NCI-H2196 treated with DMSO at 0.1 percent for 48 hours (cell line): ENCODE measurements around the gene CAMTA1.

Experiments
- DNase-seq: peaks from one replicate; lab custom pipeline; 2025; ENCODE audit not compliant: unreplicated experiment; lab: John Stamatoyannopoulos, UW

The CAMTA1 gene

DNA sequence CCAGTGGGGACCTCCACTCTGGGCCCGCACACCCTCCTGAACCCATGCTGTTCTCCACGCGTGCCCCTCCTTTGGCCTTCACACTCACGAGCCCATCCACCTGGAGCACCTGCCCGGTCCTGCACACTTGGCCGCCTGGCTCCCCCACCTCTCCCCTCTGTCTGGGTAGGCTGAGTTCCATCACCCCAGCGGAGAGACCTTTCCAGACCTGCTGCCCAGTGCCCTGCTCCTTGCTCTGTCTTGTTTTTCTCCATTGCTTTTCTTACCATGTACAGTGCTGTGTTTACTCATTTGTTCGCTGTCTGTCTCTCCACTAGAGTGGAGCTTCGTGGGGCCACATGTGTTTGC is 634.8 kb downstream of the CAMTA1 start:
- DNase-seq, result no peak

DNA sequence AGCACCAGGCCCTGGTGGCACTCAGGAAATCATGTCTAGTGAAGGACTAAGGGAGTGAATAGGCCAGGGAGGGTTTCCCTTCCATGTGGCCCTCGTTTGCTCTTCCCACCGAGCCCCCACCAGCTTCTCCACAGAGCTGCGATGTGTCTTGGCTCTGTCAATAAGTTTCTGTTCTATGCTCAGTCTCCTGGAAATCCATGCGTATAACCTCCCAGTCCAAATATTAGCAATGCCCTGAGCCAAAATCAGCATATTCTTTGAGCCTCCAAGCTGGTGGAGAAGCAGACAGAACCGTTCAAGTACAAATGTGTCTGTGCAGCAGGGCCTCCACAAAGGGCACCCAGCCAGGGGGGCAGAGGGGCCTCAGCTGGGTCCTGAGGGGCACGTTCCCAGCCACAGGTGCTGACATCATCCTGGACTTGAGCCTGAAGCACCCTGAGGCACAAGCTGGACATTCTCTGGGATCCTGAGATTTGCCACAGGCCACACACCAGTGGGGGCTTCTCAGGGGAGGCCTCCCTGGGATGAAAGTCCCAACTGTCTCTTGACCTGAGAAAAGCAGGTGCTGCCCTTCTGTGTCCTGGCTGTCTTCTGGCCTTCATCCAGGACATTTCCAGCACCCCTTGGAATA is 635.3 kb downstream of the CAMTA1 start:
- no peak for DNase-seq

DNA sequence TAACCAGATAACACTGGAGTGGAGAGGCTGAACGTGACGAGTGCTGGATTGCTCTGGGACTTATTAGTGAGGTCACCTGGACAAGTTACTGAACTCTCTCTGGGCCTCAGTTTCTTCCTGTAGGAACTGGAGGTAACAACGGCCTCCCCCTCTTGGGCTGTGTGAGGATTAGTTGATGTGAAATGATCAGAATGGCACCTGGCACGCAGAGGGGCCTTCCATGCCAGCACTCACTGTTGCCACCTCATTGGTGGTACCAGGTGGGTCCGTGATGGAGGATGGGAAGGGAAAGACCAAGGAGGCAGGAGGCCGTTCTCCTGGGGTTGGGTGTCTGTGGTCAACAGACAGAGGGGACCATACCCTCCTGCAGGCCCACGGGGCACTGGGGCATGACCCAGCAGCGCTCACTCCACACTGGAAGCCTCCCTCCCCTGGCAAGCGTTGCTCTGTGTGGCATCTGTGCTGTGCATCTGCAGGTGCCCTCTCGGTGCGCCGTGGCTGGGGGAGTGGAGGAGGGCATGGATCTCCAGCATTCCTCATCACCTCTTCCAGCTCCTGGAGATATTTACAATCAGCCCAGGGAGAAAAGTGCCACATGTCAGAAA is 636.3 kb downstream of the CAMTA1 start:
- no peak for DNase-seq

DNA sequence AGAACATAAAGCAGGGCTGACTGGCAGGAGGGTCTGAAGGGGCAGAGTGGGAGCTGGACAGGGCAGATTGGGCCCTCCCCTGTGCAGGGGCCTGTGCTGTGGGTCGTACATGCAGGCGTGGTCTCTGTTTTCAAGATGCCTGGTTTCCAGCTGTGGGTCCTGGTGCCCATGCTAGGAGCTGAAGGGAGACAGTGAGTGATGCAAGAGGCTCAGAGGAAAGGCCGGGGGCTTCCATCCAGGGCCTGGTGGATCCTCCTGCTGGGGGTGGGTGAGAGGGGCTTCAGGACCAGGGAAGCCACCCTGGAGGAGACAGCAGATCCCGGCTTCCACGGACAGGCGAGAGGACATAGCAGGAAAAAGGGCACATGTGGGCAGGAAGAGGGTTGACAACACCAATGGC is 636.8 kb downstream of the CAMTA1 start:
- DNase-seq, result no peak

DNA sequence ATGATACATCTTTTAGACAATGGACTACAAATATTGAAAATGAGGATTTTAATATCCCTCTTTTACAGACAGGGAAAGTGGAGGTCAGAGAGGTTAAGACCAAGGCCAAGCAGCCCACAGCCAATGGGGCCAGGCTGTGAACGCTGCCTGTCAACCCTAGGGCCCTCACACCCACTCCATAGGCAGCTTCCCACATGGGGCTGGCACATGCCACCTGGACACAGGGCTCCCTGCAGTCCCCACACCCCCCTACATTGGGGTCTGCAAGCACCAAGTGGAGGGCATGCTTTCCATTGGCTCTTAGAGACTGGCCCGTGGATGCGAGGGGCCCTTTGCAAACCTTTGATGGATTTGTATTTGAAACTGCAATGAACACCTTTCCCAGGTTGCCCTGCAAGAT is 637.3 kb downstream of the CAMTA1 start:
- DNase-seq, result no peak

DNA sequence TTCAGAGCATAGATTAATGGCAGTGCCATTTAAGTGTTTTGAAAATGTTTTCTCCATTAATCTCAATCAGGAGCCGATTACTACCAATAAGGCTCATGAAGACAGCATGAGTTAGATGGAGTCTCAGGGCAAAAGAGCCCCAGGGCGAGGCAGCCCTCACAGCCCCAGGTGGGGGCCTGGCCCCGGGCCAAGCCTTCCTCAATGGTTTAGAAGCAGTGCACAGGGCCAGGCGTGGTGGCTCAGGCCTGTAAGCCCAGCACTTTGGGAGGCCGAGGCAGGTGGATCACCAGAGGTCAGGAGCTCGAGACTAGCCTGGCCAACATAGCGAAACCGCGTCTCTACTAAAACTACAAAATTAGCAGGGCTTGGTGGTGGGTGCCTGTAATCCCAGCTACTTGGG is 637.7 kb downstream of the CAMTA1 start:
- DNase-seq, result no peak

DNA sequence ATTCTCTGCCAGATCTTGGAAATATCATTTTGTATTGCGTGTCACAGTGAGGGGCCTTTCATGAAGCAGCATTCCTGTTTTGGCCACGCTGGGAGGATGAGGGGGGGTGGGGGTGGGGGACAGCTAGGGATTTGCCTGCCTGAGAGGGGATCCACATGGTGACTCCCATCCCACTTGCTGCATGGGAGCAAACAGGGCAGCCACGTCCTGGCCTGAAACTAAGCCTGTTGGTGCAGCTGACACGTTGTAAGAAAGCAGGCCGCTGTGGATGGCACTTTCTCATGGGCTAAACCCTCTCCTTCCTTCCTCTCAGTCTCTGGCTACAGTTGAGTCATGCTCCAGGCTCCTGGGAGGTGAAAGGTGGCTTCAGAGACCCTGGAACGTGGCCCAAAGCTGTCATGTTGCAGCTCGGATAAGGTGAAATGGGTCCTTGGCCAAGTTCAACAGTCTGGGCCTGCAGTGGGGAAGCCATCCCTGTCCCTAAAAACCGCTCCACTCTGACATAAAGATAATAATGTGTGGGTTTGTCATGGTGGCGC is 639.2 kb downstream of the CAMTA1 start:
- no peak for DNase-seq

DNA sequence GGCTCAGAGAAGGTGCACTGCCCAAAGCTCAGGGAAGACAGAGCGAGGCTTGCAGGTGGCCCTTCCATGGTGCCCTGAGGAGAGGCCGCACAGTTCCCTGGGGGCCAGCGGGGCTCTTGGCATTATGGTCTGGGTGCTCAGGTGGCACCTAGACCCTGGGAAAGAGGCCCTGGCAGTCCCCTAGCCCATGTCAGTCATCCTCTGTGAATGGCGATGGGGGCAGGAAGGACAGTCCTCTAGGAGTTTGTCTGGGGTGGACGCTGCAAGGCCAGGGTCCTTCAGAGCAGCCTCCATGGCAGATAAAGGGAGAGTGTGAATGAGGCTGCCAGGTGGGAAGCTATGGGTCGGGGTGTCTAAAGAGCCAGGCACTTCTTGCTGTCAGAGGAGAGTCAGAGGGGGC is 640.0 kb downstream of the CAMTA1 start:
- no peak for DNase-seq

DNA sequence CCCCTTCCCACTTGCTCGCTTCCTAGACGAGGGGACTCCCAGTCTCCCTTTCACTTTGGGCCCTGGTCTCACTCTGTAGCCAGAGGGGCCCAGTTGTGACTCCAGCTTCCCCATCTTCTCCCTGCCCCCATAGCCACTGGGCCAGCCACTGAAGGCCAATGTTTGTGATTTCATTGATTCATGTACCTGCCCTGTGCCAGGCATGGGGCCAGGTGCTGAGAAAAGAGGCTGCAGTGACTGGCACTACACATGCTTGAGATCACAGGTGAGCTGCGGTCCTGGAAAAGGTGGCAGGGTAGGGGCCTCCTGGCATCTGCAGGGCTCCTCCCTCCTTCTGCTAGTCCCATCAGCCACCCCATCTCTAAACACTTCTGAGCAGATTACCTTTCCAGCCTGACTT is 640.5 kb downstream of the CAMTA1 start:
- DNase-seq, result no peak

DNA sequence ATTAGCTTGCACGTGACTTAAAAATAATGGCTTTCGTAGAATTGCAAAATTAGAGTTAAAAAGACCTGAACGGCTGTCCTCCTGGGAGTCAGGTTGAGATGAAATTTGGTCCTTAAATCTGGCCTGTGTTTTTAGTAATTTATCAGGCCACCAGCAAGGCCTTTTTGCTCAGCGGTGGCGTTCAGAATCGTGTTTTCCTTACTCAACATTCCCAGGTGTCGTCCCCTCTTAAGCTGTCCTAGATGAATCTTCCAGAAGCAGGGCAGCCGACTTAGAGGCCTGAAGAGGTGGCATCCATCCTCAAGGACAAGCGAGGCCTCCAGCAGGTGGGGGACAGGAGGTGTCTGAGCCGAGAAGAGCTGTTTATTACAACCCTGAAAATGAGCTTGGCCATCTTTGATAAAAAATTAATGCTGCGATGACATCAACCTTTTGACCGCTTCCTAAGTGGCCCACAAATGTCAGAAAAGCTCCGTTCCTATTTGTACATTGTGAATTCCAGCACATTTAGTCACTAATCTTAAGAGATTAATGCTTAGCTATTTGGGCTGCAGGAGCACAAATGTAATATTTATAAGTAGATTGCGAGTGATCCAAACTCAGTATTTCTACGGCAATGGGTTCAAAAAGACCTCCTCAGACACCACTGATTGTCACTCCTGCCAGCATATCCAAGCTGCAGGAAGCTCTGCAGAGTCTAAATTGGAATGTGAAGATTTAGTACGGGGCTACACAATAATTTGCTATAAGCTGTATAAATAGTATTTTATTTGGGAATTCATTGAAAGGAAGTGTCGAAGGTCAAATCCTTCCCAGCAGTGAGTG is 641.7 kb downstream of the CAMTA1 start:
- no peak for DNase-seq

DNA sequence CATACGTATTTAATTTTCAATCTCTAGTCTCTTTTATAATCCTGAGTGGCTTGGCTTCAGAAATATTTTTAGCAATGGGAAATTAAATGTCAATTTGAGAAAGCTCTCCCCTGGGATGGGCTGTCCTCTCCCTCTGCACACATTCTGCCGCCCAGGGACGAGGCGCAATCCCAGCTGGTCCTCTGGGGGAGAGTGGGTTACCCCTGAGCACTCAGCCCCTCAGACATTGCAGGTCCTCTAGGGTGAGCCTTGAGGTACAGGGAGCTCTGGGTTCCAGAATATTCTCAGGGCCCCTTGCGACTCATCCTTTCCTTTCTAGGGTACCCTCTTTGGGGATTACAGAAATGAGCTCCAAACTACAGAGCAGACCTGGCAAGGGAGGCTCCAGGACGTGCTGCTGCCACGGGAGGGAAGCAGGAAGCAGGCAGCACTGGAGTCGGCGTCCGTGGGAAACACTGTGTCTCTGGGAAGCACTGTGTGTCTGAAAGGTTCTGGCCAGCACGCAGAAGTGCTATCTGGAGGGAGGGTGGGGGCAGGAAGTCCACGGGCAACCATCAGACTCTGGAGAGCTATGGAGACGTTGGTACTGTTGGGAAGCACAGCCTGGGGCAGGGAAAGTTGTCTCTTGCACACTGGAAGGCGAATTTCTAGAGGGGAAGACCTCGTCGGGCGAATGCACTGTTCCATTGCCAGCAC is 642.5 kb downstream of the CAMTA1 start:
- no peak for DNase-seq

DNA sequence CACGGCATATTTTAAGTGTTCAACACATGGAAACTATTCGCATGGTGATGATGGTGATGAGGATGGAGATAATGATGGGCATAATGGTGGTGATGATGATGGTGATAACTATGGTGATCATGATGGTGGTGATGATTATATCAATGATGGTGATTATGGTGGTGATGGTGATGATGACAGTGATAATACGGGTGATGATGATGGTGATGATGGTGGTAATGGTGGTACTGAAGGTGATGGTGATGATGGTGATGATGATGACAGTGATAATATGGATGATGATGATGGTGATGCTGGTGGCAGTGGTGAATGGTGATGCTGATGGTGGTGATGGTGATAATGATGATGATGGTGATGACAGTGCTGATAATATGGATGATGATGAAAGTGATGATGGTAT is 644.0 kb downstream of the CAMTA1 start:
- no peak for DNase-seq

DNA sequence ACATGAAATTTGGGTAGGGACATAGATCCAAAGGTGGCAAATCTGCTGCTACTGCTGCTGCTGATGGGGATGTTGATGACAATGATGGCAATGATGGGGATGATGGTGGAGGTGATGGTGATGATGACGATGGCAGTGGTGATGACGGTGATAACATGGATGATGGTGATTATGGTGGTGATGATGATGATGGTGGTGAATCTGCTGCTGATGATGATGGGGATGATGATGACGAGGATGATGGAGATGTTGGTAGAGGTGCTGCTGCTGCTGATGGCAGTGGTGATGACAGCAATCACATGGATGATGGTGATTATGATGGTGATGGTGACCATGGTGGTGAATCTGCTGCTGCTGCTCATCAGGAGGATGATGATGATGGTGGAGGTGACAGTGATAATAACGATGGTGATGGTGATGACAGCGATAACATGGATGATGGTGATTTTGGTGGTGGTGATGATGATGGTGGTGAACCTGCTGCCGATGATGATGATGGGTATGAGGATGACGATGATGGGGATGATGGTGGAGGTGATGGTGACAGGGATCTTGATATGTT is 644.9 kb downstream of the CAMTA1 start:
- no peak for DNase-seq

DNA sequence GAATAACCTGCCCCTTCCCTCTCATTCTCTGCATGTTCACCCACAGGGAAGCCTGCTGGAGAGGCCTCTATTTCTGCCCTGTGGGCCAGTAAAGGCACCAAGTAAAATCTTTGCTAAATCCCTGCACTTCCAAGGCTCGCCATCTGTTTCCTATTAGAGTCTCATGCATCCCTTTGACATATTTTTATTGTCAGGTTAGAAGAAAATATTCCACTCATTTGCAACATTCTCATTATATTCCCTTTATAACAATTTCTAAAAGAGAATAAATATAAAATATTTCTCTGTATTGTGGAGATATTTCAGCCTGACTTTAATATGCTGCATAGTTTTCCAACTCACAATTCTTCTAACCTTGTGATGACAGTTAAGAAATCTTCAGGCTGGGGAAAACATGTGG is 645.4 kb downstream of the CAMTA1 start:
- DNase-seq, result no peak

DNA sequence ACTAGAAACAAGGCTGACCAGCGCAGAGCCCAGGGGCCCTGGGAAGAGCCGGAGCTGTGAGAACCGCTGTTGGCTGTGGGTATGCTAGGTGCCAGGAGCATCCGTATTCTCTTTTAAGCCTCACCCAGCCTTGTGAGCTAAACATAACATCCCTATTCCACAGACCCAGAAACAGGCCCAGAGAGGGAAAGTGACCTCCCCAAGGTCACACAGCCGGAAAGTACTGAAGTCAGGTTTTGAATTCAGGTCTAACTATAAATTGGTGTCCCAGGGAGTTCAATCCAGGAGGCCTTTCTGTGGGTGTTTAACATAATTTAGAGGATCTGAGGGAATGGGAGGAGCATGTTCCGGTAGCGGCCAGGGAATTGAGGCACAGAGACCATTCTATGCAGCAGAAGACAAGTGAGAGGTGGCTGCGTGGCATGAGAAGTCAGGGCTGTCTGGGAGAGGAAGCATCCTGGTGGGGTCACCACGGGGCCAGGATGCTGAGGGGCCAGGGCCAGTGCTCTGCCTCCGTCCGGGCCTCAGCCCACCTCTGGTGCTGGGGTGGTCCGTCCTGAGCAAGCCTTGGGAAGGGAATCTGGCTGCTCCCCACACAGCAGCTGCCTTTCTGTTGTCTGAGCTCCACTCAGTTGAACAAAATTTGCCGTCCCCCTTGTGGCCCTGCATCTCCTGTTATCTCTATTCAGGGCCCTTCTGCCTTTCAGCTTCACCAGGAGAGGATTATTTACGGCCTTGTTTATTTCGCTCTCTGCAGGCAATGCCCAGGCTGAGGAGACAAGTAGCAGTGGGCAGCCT is 647.0 kb downstream of the CAMTA1 start:
- no peak for DNase-seq

DNA sequence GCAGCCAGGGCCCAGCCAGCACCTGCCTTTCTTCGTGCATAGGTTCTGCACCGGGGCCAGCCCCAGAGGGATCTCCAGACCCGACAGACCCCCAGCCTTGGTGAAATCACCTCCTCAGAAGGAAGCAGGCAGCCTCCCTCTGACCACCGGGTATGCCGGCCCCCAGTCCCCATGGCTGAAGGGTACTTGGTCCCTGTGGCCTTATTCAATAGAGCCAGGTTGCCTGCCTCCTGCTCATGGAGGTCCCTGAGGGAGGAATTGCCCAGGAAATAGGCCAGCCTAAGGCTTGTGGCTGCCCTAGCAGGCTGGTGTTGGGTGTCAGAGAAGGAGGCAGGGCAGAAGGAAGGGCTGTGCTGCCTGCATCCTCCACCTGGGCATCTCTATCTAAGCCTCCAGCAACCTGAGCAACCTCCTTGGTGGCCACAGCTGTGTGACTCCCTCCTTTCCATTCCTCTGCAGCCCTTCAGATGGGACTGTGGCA is 647.7 kb downstream of the CAMTA1 start:
- DNase-seq, result no peak

DNA sequence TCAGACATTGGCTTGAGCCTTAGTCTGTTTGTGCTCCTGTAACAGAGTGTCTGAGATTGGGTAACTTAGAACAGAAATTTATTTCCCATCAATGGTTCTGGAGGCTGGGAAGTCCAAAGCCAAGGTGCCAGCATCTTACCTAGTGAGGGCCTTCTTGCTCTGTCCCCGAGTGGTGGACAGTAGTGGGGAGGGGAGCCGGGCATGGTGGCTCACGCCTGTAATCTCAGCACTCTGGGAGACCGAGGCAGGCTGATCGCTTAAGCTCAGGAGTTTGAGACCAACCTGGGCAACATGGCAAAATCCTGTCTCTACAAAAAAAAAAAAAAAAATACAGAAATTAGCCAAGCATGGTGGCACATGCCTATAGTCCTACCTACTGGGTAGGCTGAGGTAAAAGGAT is 649.3 kb downstream of the CAMTA1 start:
- no peak for DNase-seq

DNA sequence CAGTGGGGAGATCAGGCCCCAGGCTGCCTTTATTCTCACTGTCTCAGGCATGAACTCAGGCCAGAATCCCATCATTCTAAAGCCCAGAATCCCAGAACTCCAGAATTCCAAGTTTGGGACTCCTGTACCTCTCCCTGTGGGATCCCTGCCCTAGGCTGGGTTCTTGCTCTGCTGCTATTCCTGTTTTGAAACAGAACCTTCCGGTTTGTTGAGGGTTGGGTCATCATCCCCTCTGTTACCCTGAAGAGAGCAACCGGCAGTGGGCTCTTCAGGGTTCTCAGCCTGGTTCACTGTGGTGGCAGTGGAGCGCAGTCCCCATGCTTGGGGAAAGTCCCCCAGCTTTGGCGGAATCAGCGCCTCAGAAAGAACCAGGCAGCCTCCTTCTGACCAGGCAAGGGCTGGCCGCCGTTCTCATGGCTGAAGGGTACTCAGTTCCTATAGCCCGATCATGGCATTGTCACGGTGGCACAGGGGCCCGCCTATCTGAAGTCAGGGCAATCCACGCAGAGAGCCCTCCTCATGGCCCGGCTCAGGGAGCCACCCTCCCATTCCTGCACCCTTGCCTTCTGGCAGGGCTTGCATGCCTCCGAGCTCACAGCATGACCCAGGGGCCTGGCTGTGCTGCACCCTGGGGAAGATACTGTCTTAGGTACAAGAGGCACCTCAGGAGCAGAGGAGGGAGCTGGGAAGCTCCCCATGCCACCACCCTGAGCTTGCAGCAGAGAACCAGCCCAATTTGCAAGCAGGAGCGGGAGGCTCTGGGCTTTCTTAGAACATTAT is 650.2 kb downstream of the CAMTA1 start:
- no peak for DNase-seq
